Endodermal cell (in vitro differentiated cells): ENCODE data around the gene LRRC32. TPM values are rescaled to one million over a fixed set of nuclear protein-coding genes. Genes with fewer than 3 reads are reported as not detected.
A peak's percentile ranks its signal among the peaks of the same experiment; 100 is the strongest.

Experiments used
- DNase-seq: peaks from one replicate; pipeline ENCODE4 v3.0.0-alpha.2; 2017
- H3K27ac ChIP-seq: 2 replicates; pipeline ENCODE4 v1.5.1; 2013; ENCODE audit warnings: mild to moderate bottlenecking, low read depth, low read length, moderate library complexity
- H3K27me3 ChIP-seq: 2 replicates; pipeline ENCODE4 v1.6.1; 2013; ENCODE audit warnings: mild to moderate bottlenecking, low read length, moderate library complexity; ENCODE audit not compliant: insufficient read depth, control insufficient read depth, poor library complexity, severe bottlenecking
- H3K36me3 ChIP-seq: 2 replicates; pipeline ENCODE4 v1.7.0; 2013; ENCODE audit warnings: mild to moderate bottlenecking, low read length, moderate library complexity; ENCODE audit not compliant: control insufficient read depth, insufficient read depth
- H3K4me1 ChIP-seq: one replicate; pipeline ENCODE4 v1.7.0; 2013; ENCODE audit warnings: low read length; ENCODE audit not compliant: control insufficient read depth, insufficient read depth
- H3K4me3 ChIP-seq: 2 replicates; pipeline ENCODE4 v1.5.1; 2013; ENCODE audit warnings: mild to moderate bottlenecking, low read length, moderate library complexity
- H3K9ac ChIP-seq: 2 replicates; pipeline ENCODE4 v1.6.1; 2013; ENCODE audit warnings: mild to moderate bottlenecking, low read length, moderate library complexity; ENCODE audit not compliant: poor library complexity, severe bottlenecking; ENCODE audit errors: extremely low read depth
- H3K9me3 ChIP-seq: 2 replicates; pipeline ENCODE4 v1.6.1; 2013; ENCODE audit warnings: mild to moderate bottlenecking, low read length, moderate library complexity; ENCODE audit not compliant: control insufficient read depth
- H3K27ac Mint-ChIP-seq: 2 replicates; pipeline ENCODE4 v1.8.0; 2020; ENCODE audit warnings: mixed read lengths
- H3K27me3 Mint-ChIP-seq: 2 replicates; pipeline ENCODE4 v1.8.0; 2021; ENCODE audit warnings: mild to moderate bottlenecking, mixed read lengths; ENCODE audit not compliant: insufficient read depth
- H3K36me3 Mint-ChIP-seq: 2 replicates; pipeline ENCODE4 v1.8.0; 2020; ENCODE audit warnings: low read depth, mixed read lengths
- H3K4me1 Mint-ChIP-seq: 2 replicates; pipeline ENCODE4 v1.8.0; 2020; ENCODE audit warnings: mixed read lengths
- H3K4me3 Mint-ChIP-seq: 2 replicates; pipeline ENCODE4 v1.8.0; 2020; ENCODE audit warnings: mild to moderate bottlenecking, moderate library complexity, mixed read lengths
- H3K9me3 Mint-ChIP-seq: 2 replicates; pipeline ENCODE4 v1.8.0; 2020; ENCODE audit warnings: mild to moderate bottlenecking, mixed read lengths
- WGBS, 2 experiments: methylation state at CpG; one replicate each; pipeline versions ENCODE4 v1.1.5 to v1.1.7; 2013; ENCODE audit warnings: missing lambda C conversion rate in 2 of 2, mixed read lengths in 1 of 2; ENCODE audit not compliant: insufficient coverage in 1 of 2, insufficient read length in 1 of 2; 5-methylcytosine and 5-hydroxymethylcytosine counted together
- total RNA-seq, 2 donors: library from RNA; stranded (reverse); fragmentation: NEBNext Ultra II Directional in 1 of 2; extraction: Animal tissue kit (Norgen Biotek cat#: 25700) in 1 of 2; gene quantifications; 2 replicates in 1 of 2; 3 replicates in 1 of 2; pipeline ENCODE4 v1.2.1, GENCODE V29; 2021
- TF ChIP-seq, protein P1 (sequence below): fragments of 200-600 bp; sonication (generic); conservative IDR thresholded peaks from 2 replicates; pipeline ENCODE4 v1.5.0; 2021; ENCODE audit warnings: antibody characterized with exemption, mild to moderate bottlenecking

LRRC32 gene
- total RNA-seq, 2 donors from 2014 or later: 1.3 to 1.6 TPM

DNA sequence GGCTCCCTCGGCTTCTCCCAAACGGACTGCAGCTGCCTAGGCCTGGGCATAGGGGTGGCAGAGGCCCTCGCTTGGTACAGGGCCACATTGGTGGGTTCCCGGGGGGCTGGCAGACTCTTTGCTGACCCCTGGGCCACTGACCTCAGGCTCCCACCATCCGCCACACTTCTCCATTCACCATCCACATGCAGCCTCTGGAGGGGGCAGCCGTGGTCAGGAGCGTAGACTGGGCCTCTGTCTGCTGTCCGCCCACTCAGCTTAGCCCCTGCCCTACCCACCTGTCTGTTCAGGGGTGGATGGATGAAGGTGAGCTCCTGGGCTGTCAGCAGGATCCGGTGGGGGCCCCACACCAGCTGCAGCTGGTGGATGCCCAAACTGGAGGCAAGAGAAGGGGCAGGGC, 45.7 kb upstream of the LRRC32 start:
- TF ChIP-seq, protein P1, sequence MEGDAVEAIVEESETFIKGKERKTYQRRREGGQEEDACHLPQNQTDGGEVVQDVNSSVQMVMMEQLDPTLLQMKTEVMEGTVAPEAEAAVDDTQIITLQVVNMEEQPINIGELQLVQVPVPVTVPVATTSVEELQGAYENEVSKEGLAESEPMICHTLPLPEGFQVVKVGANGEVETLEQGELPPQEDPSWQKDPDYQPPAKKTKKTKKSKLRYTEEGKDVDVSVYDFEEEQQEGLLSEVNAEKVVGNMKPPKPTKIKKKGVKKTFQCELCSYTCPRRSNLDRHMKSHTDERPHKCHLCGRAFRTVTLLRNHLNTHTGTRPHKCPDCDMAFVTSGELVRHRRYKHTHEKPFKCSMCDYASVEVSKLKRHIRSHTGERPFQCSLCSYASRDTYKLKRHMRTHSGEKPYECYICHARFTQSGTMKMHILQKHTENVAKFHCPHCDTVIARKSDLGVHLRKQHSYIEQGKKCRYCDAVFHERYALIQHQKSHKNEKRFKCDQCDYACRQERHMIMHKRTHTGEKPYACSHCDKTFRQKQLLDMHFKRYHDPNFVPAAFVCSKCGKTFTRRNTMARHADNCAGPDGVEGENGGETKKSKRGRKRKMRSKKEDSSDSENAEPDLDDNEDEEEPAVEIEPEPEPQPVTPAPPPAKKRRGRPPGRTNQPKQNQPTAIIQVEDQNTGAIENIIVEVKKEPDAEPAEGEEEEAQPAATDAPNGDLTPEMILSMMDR: no peak
- H3K36me3 ChIP-seq: no peaks in the 10 kb centered on the region
- H3K9ac ChIP-seq: no peak overlapping the region
- no peak overlapping the region for H3K4me3 Mint-ChIP-seq
- no peak overlapping the region for H3K27ac Mint-ChIP-seq
- no peaks in the 10 kb centered on the region for H3K27me3 ChIP-seq
- H3K27ac ChIP-seq: no peak overlapping the region
- no peaks in the 10 kb centered on the region for H3K36me3 Mint-ChIP-seq
- H3K4me1 Mint-ChIP-seq: no peaks in the 10 kb centered on the region
- no peak for DNase-seq
- no peaks in the 10 kb centered on the region for H3K9me3 Mint-ChIP-seq
- H3K4me3 ChIP-seq: no peak overlapping the region
- no peaks in the 10 kb centered on the region for H3K9me3 ChIP-seq
- WGBS, 2 experiments: 92 to 93% methylated on average over 3 to 9 of the region's 9 CpGs
- H3K4me1 ChIP-seq: no peaks in the 10 kb centered on the region
- peaks cover 7% of the 10 kb centered on the region for H3K27me3 Mint-ChIP-seq

DNA sequence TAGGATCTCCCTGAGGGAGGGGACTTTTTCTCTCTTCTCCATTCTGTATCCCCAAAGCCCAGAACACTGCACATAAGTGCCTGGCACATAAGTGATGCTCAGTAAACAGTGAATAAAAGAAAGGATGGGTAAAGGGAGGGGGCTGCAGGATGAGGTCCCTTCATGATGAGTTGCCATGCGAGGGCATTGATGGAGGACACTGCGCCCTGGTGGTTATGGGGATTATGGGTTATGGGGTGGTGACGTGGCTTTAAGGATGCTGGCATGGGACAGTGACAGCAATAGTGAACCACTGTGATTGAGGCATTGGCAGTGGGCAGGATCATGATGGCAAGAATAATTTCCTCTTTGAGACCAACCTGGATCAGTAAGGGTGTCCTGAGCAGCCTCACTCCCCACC, 43.9 kb upstream of the LRRC32 start:
- no peak for DNase-seq
- H3K36me3 ChIP-seq: no peaks in the 10 kb centered on the region
- no peak overlapping the region for H3K4me3 Mint-ChIP-seq
- no peaks in the 10 kb centered on the region for H3K9me3 Mint-ChIP-seq
- H3K27ac Mint-ChIP-seq: no peak overlapping the region
- no peaks in the 10 kb centered on the region for H3K4me1 ChIP-seq
- no peaks in the 10 kb centered on the region for H3K9me3 ChIP-seq
- WGBS, 2 experiments: 84 to 94% methylated on average over 3 of the region's 3 CpGs
- peaks cover 7% of the 10 kb centered on the region for H3K27me3 Mint-ChIP-seq
- no peaks in the 10 kb centered on the region for H3K4me1 Mint-ChIP-seq
- H3K36me3 Mint-ChIP-seq: no peaks in the 10 kb centered on the region
- TF ChIP-seq, protein P1: peak; percentile 38
- H3K27ac ChIP-seq: no peak overlapping the region
- H3K27me3 ChIP-seq: no peaks in the 10 kb centered on the region
- H3K9ac ChIP-seq: no peak overlapping the region
- H3K4me3 ChIP-seq: no peak overlapping the region

DNA sequence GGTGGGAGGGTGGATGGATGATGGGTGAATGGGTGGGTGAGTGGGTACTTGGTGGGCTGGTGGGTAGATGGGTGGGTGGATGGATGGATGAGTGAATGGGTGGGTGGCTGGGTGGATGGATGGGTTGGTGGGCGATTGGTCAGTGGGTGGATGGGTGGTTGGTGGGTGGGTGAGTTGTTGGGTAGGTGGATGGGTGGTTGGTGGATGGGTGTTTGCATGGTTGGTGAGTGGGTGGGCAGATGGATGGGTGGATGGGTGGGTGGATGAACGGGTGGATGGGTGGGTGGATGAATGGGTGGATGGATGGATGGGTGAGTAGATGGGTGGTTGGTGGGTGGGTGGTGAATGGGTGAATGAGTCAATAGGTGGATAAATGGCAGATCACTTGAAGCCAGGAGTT, 43.0 kb upstream of the LRRC32 start:
- Histone ChIP-seq H3K27me3 (no peaks in the 10 kb centered on the region), H3K36me3 (no peaks in the 10 kb centered on the region), H3K4me3 (no peak overlapping the region), H3K9ac (no peak overlapping the region), H3K27ac (no peak overlapping the region), H3K9me3 (no peaks in the 10 kb centered on the region), H3K4me1 (no peaks in the 10 kb centered on the region)
- Mint-ChIP-seq H3K36me3 (no peaks in the 10 kb centered on the region), H3K4me3 (no peak overlapping the region), H3K4me1 (no peaks in the 10 kb centered on the region), H3K27me3 (peaks cover 7% of the 10 kb centered on the region), H3K27ac (no peak overlapping the region), H3K9me3 (no peaks in the 10 kb centered on the region)
- TF ChIP-seq, protein P1: no peak
- WGBS, 2 experiments: 92 to 100% methylated on average over 1 to 2 of the region's 2 CpGs
- DNase-seq: no peak
